HG03060 (cell line): ENCODE measurements around the gene TTC39C.

ENCODE experiments used
- ATAC-seq: cut with Tn5 transposase; IDR thresholded peaks from one replicate; pipeline ENCODE4 v1.9.1; 2021; ENCODE audit warnings: low read depth, moderate number of reproducible peaks; ENCODE audit not compliant: unreplicated experiment

Gene TTC39C

GRCh38 chr18:23990474-23991410 lies 23.8 kb upstream of the TTC39C start:
- no peak for ATAC-seq

GRCh38 chr18:23992089-23992940 lies 22.2 kb upstream of the TTC39C start:
- no peak for ATAC-seq

GRCh38 chr18:23992941-23993280 lies 21.6 kb upstream of the TTC39C start:
- no peak for ATAC-seq

GRCh38 chr18:23994361-23994902 lies 20.1 kb upstream of the TTC39C start:
- ATAC-seq: no peak

- ATAC-seq: no peak
Observed at GRCh38 chr18:23995180-23995579, 19.4 kb upstream of the TTC39C start.

GRCh38 chr18:23998018-23998417 lies 16.5 kb upstream of the TTC39C start:
- no peak for ATAC-seq

DNA sequence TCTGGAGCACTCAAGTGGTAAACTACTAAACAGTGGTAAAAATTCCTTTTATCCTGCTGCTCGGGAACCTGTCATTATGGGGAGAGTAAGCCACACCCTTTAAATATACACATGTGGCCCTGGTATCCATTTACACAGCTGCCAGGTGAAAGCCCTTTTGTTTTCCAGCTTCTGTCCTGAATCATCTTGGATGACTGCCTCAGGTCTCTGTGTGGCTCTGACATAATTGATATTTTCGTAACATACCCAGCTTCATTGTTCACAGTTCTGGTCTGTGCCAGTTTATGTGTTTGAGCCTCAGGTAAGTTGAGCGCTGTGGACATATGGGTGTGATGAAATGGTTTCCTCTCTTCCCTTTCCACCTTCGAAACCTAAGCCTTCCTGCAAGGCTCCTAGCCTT lies 15.7 kb upstream of the TTC39C start:
- no peak for ATAC-seq

- ATAC-seq: no peak
Observed at GRCh38 chr18:24000613-24001490, 13.7 kb upstream of the TTC39C start.

- no peak for ATAC-seq
Observed at GRCh38 chr18:24002479-24002878, 12.1 kb upstream of the TTC39C start.

GRCh38 chr18:24003288-24003687 lies 11.3 kb upstream of the TTC39C start:
- no peak for ATAC-seq

GRCh38 chr18:24003903-24004640 lies 10.5 kb upstream of the TTC39C start:
- no peak for ATAC-seq

DNA sequence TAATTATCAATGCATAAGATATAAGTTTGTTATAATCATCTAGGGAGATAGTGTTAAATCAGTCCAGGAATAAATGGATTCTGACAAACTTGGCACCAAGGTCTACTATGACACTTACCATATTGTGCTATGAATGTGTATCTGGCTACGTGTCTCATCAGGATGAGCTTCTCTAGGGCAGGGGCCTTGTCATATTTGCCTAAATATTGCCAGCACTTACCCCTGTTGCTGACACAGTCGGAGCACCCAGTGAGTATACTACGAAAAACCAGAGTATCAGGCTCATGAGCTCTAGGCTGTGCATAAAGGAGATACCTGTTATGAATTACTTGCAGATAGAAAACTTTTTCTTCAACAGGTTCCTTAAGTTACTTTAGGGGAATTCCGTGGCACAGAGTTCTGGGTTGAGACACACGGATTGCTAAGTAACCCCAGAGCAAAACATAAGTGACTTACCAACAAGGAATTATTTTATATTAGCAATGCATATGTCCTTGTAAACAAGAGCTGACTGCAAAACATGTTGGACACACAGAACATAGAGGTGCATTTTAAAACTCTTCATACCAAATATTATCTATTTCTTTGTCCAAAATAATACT lies 7.7 kb upstream of the TTC39C start:
- no peak for ATAC-seq

GRCh38 chr18:24009246-24009645 lies 5.3 kb upstream of the TTC39C start:
- no peak for ATAC-seq

GRCh38 chr18:24009651-24010333 lies 4.8 kb upstream of the TTC39C start:
- ATAC-seq: peak; percentile 53

DNA sequence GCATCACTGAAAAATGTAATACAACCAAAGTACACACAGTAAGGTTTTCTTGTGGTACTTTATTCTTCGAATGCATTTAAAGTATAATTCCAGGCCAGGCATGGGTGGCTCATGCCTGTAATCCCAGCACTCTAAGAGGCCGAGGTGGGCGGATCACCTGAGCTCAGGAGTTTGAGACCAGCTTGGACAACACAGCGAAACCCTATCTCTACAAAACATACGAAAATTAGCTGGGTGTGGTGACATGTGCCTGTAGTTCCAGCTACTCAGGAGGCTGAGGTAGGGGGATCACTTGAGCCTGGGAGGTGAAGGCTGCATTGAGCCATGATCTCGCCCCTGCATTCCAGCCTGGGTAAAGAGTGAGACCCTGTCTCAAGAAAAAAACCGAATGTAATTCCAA lies 3.9 kb upstream of the TTC39C start:
- ATAC-seq: no peak

- no peak for ATAC-seq
Observed at GRCh38 chr18:24011123-24011917, 3.2 kb upstream of the TTC39C start.

- no peak for ATAC-seq
Observed at GRCh38 chr18:24013051-24013450, 1.5 kb upstream of the TTC39C start.
